ENCODE results near the gene TLK1. TPM values are rescaled to one million over a fixed set of nuclear protein-coding genes. Genes with fewer than 3 reads are reported as not detected.

Gene TLK1
- polyA plus RNA-seq, 1 donor from 2014 or later, result 33.1 TPM

- Histone ChIP-seq H3K9me2 (ENCODE audit: insufficient read depth, low read length) (no peaks in the 10 kb centered on the region), H3K27ac (ENCODE audit: low read length) (no peak overlapping the region), H3K4me3 (ENCODE audit: low read length) (no peak overlapping the region), H3K9me3 (ENCODE audit: low read length) (no peaks in the 10 kb centered on the region), H2AFZ (ENCODE audit: low read depth, low read length) (no peak overlapping the region), H3K36me3 (ENCODE audit: insufficient read depth, low read length) (peaks cover 13% of the 10 kb centered on the region), H3F3A (ENCODE audit: insufficient read depth, low read length, poor library complexity, severe bottlenecking) (no peaks in the 10 kb centered on the region), H3K79me2 (replicated peaks; ENCODE audit: insufficient read depth, low read length) (no peaks in the 10 kb centered on the region), H4K20me1 (ENCODE audit: insufficient read depth) (no peaks in the 10 kb centered on the region), H3K9ac (ENCODE audit: low read length) (no peak overlapping the region), H3K4me2 (ENCODE audit: low read length) (no peak overlapping the region), H3K27me3 (ENCODE audit: insufficient read depth, low read depth, low read length) (no peaks in the 10 kb centered on the region)
- TF ChIP-seq EP300 (conservative IDR thresholded peaks at IDR 0.05; ENCODE audit: poor library complexity, severe bottlenecking) (no peak), TAF1 (IDR thresholded peaks at IDR 0.05; ENCODE audit: low read depth) (no peak), SMC3 (conservative IDR thresholded peaks at IDR 0.05; ENCODE audit: poor library complexity) (no peak), REST (IDR thresholded peaks at IDR 0.05; ENCODE audit: borderline replicate concordance) (no peak), POLR2AphosphoS5 (IDR thresholded peaks at IDR 0.05) (no peak), RAD21 (conservative IDR thresholded peaks at IDR 0.05) (no peak), CTCF (IDR thresholded peaks at IDR 0.05; ENCODE audit: poor library complexity, severe bottlenecking) (no peak), EZH2 (IDR thresholded peaks at IDR 0.05; ENCODE audit: borderline replicate concordance, insufficient read depth, low read length, poor library complexity, severe bottlenecking) (no peak), MXI1 (conservative IDR thresholded peaks at IDR 0.05; ENCODE audit: poor library complexity, severe bottlenecking) (no peak)
These were observed 111.0 kb downstream of the TLK1 start for GRCh38 chr2:171049691-171050090.

DNA sequence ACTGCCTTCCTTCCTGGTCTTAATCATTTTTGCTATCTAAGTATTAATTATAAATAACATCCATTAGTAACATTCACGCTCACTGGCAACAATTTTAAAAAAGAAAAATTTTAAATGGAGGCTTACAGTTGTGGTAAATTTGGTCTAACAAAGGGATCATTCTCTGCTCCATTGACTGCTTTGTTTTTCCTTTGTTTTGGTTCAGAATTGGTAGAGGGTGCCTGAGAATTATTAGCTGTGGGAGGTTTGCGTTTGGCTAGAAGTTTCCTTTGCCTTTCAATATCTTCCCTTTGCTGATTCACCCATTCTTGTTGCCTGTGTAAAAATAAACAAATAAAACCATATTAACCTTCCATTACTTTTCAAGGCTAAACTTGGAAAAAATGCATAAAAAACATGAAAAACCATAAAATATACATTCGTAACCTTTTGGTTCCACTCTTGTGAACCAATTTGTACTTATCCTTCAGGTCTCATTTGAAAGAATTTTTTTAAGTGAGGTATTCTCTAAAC is 114.6 kb downstream of the TLK1 start:
- Histone ChIP-seq H3K9me3 (ENCODE audit: low read length) (no peaks in the 10 kb centered on the region), H3K36me3 (ENCODE audit: insufficient read depth, low read length) (peaks cover 11% of the 10 kb centered on the region), H2AFZ (ENCODE audit: low read depth, low read length) (no peak overlapping the region), H3F3A (ENCODE audit: insufficient read depth, low read length, poor library complexity, severe bottlenecking) (no peaks in the 10 kb centered on the region), H4K20me1 (ENCODE audit: insufficient read depth) (no peaks in the 10 kb centered on the region), H3K27me3 (ENCODE audit: insufficient read depth, low read depth, low read length) (no peaks in the 10 kb centered on the region), H3K4me3 (ENCODE audit: low read length) (no peak overlapping the region), H3K9me2 (ENCODE audit: insufficient read depth, low read length) (no peaks in the 10 kb centered on the region), H3K4me2 (ENCODE audit: low read length) (no peak overlapping the region), H3K27ac (ENCODE audit: low read length) (no peak overlapping the region), H3K79me2 (replicated peaks; ENCODE audit: insufficient read depth, low read length) (no peaks in the 10 kb centered on the region), H3K9ac (ENCODE audit: low read length) (no peak overlapping the region)
- TF ChIP-seq TAF1 (IDR thresholded peaks at IDR 0.05; ENCODE audit: low read depth), result no peak
- TF ChIP-seq MXI1 (conservative IDR thresholded peaks at IDR 0.05; ENCODE audit: poor library complexity, severe bottlenecking), result no peak
- TF ChIP-seq SMC3 (conservative IDR thresholded peaks at IDR 0.05; ENCODE audit: poor library complexity), result no peak

Data from neural cell (in vitro differentiated cells).